Thyroid gland (tissue), 4 donors: Measurements from ENCODE around the gene CCS. TPM values are rescaled to one million over a fixed set of nuclear protein-coding genes. Genes with fewer than 3 reads are reported as not detected.

Source experiments
- DNase-seq, 2 donors: peaks; one replicate each; pipeline ENCODE4 v3.0.0-alpha.2; 2019
- H3K27ac ChIP-seq, 3 donors: fragments of 200-600 bp; sonication (generic); 1 replicate in 2 of 3; 2 replicates in 1 of 3; pipeline ENCODE4 v1.5.1; 2016 to 2019; ENCODE audit warnings: mild to moderate bottlenecking in 1 of 3, moderate library complexity in 1 of 3
- H3K27me3 ChIP-seq: fragments of 200-600 bp; sonication (generic); one replicate; pipeline ENCODE4 v1.5.1; 2019
- H3K36me3 ChIP-seq, 2 donors: fragments of 200-600 bp; sonication (generic); one replicate each; pipeline ENCODE4 v1.5.1; 2016 to 2019
- H3K4me1 ChIP-seq, 2 donors: fragments of 200-600 bp; sonication (generic); one replicate each; pipeline ENCODE4 v1.5.1; 2017 to 2019
- H3K4me3 ChIP-seq, 3 donors: fragments of 200-600 bp; sonication (generic); replicated peaks in 1 of 3; 1 replicate in 2 of 3; 2 replicates in 1 of 3; pipeline ENCODE4 v1.5.1; 2016; ENCODE audit warnings: mild to moderate bottlenecking in 1 of 3
- H3K9me3 ChIP-seq: fragments of 200-600 bp; sonication (generic); one replicate; pipeline ENCODE4 v1.5.1; 2017
- POLR2A ChIP-seq, 2 donors: fragments of 450-650 bp; IDR thresholded peaks; one replicate each; pipeline ENCODE4 v1.6.1; 2017; ENCODE audit warnings: antibody characterized with exemption in 2 of 2, mild to moderate bottlenecking in 2 of 2, moderate library complexity in 1 of 2
- WGBS, 2 donors: methylation state at CpG; one replicate each; pipeline ENCODE4 v1.1.5; 2017; 5-methylcytosine and 5-hydroxymethylcytosine counted together
- intact Hi-C: fragments of 100-400 bp; cut with DNase I; formaldehyde crosslinking; loops from one replicate; pipeline ENCODE4 v1.15.1; 2023
- total RNA-seq, 4 donors: library from RNA; depleted of rRNA; stranded (reverse); fragments of >200 nt; gene quantifications; one replicate each; pipeline ENCODE4 v1.2.3, GENCODE V29; 2016
- TF ChIP-seq, protein P1 (sequence below), 6 experiments: fragments of 200-600 bp in 3 of 6; fragments of 450-650 bp in 3 of 6; sonication (generic) in 3 of 6; IDR thresholded peaks; one replicate each; pipeline ENCODE4 v1.5.1; 2016 to 2019; ENCODE audit warnings: antibody characterized with exemption in 6 of 6, mild to moderate bottlenecking in 2 of 6, inconsistent platforms in 1 of 6, moderate library complexity in 1 of 6

Gene CCS
- total RNA-seq, 4 donors from 2014 or later, result 22.7 to 48.5 (median 28.9) TPM

GRCh38 chr11:66643745-66644437, 50.9 kb downstream of the CCS start:
- no peak overlapping the region for H3K27ac ChIP-seq

GRCh38 chr11:66646828-66647227, 53.8 kb downstream of the CCS start:
- Histone ChIP-seq H3K9me3 (no peaks in the 10 kb centered on the region), H3K4me3 (no peak overlapping the region), H3K4me1 (peaks cover 25 to 40% of the 10 kb centered on the region in 2 donors), H3K36me3 (peaks cover 33 to 46% of the 10 kb centered on the region in 2 donors), H3K27me3 (no peaks in the 10 kb centered on the region), H3K27ac (no peak overlapping the region)
- TF ChIP-seq, protein P1, sequence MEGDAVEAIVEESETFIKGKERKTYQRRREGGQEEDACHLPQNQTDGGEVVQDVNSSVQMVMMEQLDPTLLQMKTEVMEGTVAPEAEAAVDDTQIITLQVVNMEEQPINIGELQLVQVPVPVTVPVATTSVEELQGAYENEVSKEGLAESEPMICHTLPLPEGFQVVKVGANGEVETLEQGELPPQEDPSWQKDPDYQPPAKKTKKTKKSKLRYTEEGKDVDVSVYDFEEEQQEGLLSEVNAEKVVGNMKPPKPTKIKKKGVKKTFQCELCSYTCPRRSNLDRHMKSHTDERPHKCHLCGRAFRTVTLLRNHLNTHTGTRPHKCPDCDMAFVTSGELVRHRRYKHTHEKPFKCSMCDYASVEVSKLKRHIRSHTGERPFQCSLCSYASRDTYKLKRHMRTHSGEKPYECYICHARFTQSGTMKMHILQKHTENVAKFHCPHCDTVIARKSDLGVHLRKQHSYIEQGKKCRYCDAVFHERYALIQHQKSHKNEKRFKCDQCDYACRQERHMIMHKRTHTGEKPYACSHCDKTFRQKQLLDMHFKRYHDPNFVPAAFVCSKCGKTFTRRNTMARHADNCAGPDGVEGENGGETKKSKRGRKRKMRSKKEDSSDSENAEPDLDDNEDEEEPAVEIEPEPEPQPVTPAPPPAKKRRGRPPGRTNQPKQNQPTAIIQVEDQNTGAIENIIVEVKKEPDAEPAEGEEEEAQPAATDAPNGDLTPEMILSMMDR (IDR thresholded peaks at IDR 0.05), result no peak
- no peak for TF ChIP-seq POLR2A (IDR thresholded peaks at IDR 0.05)
- 86 to 89% methylated on average over 4 of the region's 4 CpGs for WGBS, 2 donors
- intact Hi-C loops, result no loop called here
- DNase-seq, result no peak

More at GRCh38 chr11:66643745-66644437, 50.9 kb downstream of the CCS start:
- DNase-seq, result no peak
- Histone ChIP-seq H3K4me1 (peaks cover 46 to 64% of the 10 kb centered on the region in 2 donors), H3K36me3 (peaks cover 39 to 52% of the 10 kb centered on the region in 2 donors), H3K27me3 (no peaks in the 10 kb centered on the region), H3K4me3 (no peak overlapping the region), H3K9me3 (no peaks in the 10 kb centered on the region)
- 78 to 87% methylated on average over 22 to 24 of the region's 24 CpGs for WGBS, 2 donors
- intact Hi-C loops, result no loop called here
- no peak for TF ChIP-seq POLR2A (IDR thresholded peaks at IDR 0.05)
- TF ChIP-seq, protein P1 (IDR thresholded peaks at IDR 0.05), result no peak

- no peak for TF ChIP-seq POLR2A (IDR thresholded peaks at IDR 0.05)
- intact Hi-C loops, result no loop called here
- Histone ChIP-seq H3K9me3 (no peaks in the 10 kb centered on the region), H3K27ac (no peak overlapping the region), H3K36me3 (peaks cover 21 to 32% of the 10 kb centered on the region in 2 donors), H3K4me1 (peaks cover 9 to 11% of the 10 kb centered on the region in 2 donors), H3K27me3 (no peaks in the 10 kb centered on the region), H3K4me3 (no peak overlapping the region)
- no peak for DNase-seq
- 98% methylated on average over 5 of the region's 5 CpGs for WGBS, 2 donors
Observed at GRCh38 chr11:66649903-66650302, 56.9 kb downstream of the CCS start.

- no peak overlapping the region for H3K4me3 ChIP-seq
- TF ChIP-seq, protein P1 (IDR thresholded peaks at IDR 0.05), result no peak
- TF ChIP-seq POLR2A (IDR thresholded peaks at IDR 0.05), result no peak
- no peak overlapping the region for H3K27ac ChIP-seq
- H3K4me1 ChIP-seq, result no peaks in the 10 kb centered on the region
- H3K27me3 ChIP-seq, result no peaks in the 10 kb centered on the region
- intact Hi-C loops, result no loop called here
- peaks cover 11 to 20% of the 10 kb centered on the region in 2 donors for H3K36me3 ChIP-seq
- DNase-seq, result no peak
- no peaks in the 10 kb centered on the region for H3K9me3 ChIP-seq
- 92 to 93% methylated on average over 2 of the region's 2 CpGs for WGBS, 2 donors
Observed at GRCh38 chr11:66651016-66651415, 58.0 kb downstream of the CCS start.

DNA sequence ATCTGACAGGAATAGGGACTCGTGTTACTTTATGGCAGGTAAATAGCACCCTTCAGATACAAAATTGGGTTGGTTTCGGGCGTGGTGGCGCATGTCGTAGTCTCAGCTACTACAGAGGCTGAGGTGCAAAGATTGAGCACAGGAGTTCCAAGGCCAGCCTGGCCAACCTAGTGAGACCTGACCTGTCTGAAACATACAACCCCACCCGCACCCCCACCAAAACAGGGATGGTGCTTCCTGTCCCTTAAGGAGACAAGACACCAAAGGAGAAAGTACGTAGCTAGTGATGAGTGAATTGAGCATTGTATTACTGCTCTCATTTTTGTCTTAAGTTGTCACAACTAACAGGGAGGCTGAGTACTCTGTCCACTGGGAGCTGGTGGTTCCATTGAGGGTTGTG, 59.7 kb downstream of the CCS start:
- 92 to 94% methylated on average over 7 of the region's 7 CpGs for WGBS, 2 donors
- peaks cover 8 to 16% of the 10 kb centered on the region in 2 donors for H3K36me3 ChIP-seq

More for the DNA sequence above, 59.7 kb downstream of the CCS start:
- DNase-seq, result no peak
- no peaks in the 10 kb centered on the region for H3K27me3 ChIP-seq
- no peaks in the 10 kb centered on the region for H3K4me1 ChIP-seq
- no peak overlapping the region for H3K27ac ChIP-seq
- H3K4me3 ChIP-seq, result no peak overlapping the region
- no peaks in the 10 kb centered on the region for H3K9me3 ChIP-seq
- TF ChIP-seq, protein P1 (IDR thresholded peaks at IDR 0.05), result no peak
- TF ChIP-seq POLR2A (IDR thresholded peaks at IDR 0.05), result no peak
- intact Hi-C loops, result no loop called here
